Adrenal gland (tissue), 12 donors: Measurements from ENCODE around the gene COQ9. TPM values are rescaled to one million over a fixed set of nuclear protein-coding genes. Genes with fewer than 3 reads are reported as not detected.
A peak's percentile ranks its signal among the peaks of the same experiment; 100 is the strongest.

Experiments
- DNase-seq, 7 donors: peaks; one replicate each; pipeline ENCODE4 v3.0.0-alpha.2; 2019 to 2020
- H3K27ac ChIP-seq, 5 donors: fragments of 200-600 bp; sonication (generic) in 4 of 5; 1 replicate in 3 of 5; 2 replicates in 2 of 5; pipeline versions ENCODE4 v1.5.1 to v1.8.0; 2016 to 2020; ENCODE audit warnings: mild to moderate bottlenecking in 1 of 5
- H3K27me3 ChIP-seq: fragments of 200-600 bp; 2 replicates; pipeline ENCODE4 v1.8.0; 2021
- H3K36me3 ChIP-seq, 2 donors: fragments of 200-600 bp; replicated peaks in 1 of 2; 1 replicate in 1 of 2; 2 replicates in 1 of 2; pipeline versions ENCODE4 v1.5.1 to v1.8.0; 2018 to 2022
- H3K4me1 ChIP-seq, 2 donors: fragments of 200-600 bp; replicated peaks in 1 of 2; 1 replicate in 1 of 2; 2 replicates in 1 of 2; pipeline versions ENCODE4 v1.5.1 to v1.8.0; 2018 to 2021
- H3K4me3 ChIP-seq, 4 donors: fragments of 200-600 bp; sonication (generic) in 3 of 4; one replicate each; pipeline ENCODE4 v1.5.1; 2016 to 2018
- H3K9me3 ChIP-seq, 3 donors: fragments of 200-600 bp; sonication (generic) in 1 of 3; replicated peaks in 1 of 3; 1 replicate in 2 of 3; 2 replicates in 1 of 3; pipeline versions ENCODE4 v1.5.1 to v1.8.0; 2016 to 2021
- POLR2A ChIP-seq, 2 donors: fragments of 450-650 bp; IDR thresholded peaks; one replicate each; pipeline ENCODE4 v1.6.1; 2017; ENCODE audit warnings: antibody characterized with exemption in 2 of 2, mild to moderate bottlenecking in 2 of 2, moderate library complexity in 1 of 2
- WGBS, 4 donors: extraction: QIAGEN DNeasy Blood & Tissue Kit in 2 of 4; methylation state at CpG; one replicate each; pipeline versions ENCODE4 v1.1.5 to v1.1.7; 2013 to 2017; 5-methylcytosine and 5-hydroxymethylcytosine counted together
- intact Hi-C, 2 donors: fragments of 100-400 bp; cut with DNase I; formaldehyde crosslinking; loops; one replicate each; pipeline versions ENCODE4 v1.14.1 to v1.15.0; 2022 to 2023
- polyA plus RNA-seq, 3 donors: library from polyadenylated mRNA; stranded (reverse); fragments of 200-250 nt in 2 of 3; fragments of 350-450 nt in 1 of 3; fragmentation: Illumina TruSeq in 1 of 3; extraction: RNeasy Lipid Tissue Mini Kit (QIAGEN cat#74804) in 1 of 3; gene quantifications; one replicate each; pipeline ENCODE4 v1.2.3, GENCODE V29; 2013 to 2014
- total RNA-seq, 9 donors: library from RNA; depleted of rRNA in 4 of 9; stranded (reverse); fragments of >200 nt in 4 of 9; fragments of 120-200 nt in 1 of 9; fragmentation: NEBNext Ultra II Directional in 1 of 9; extraction: Animal tissue kit (Norgen Biotek cat#: 25700) in 1 of 9; gene quantifications; one replicate each; pipeline versions ENCODE4 v1.1.0 to v1.2.4, GENCODE V29; 2013 to 2023
- TF ChIP-seq, protein P1 (sequence below), 6 experiments: fragments of 450-650 bp in 4 of 6; fragments of 200-600 bp in 2 of 6; sonication (generic) in 1 of 6; IDR thresholded peaks; 1 replicate in 5 of 6; 2 replicates in 1 of 6; pipeline versions ENCODE4 v1.5.1 to v1.8.0; 2016 to 2021; ENCODE audit warnings: antibody characterized with exemption in 6 of 6, mild to moderate bottlenecking in 2 of 6, moderate library complexity in 1 of 6
- donor health status: healthy with polysubstance abuse.
- donor health status: Bipolar disorder and iron deficiency.
- donor health status: DM: yes; HTN: yes; CAD: no.
- donor health status: DM: no; HTN: no; CAD: no.
- donor health status: DM: no; HTN: no; CAD: no.
- donor health status: DM: yes; HTN: yes; CAD: no.

Gene COQ9
- total and polyA plus RNA-seq, 12 donors: 60.9 to 277 (median 88.6) TPM

DNA sequence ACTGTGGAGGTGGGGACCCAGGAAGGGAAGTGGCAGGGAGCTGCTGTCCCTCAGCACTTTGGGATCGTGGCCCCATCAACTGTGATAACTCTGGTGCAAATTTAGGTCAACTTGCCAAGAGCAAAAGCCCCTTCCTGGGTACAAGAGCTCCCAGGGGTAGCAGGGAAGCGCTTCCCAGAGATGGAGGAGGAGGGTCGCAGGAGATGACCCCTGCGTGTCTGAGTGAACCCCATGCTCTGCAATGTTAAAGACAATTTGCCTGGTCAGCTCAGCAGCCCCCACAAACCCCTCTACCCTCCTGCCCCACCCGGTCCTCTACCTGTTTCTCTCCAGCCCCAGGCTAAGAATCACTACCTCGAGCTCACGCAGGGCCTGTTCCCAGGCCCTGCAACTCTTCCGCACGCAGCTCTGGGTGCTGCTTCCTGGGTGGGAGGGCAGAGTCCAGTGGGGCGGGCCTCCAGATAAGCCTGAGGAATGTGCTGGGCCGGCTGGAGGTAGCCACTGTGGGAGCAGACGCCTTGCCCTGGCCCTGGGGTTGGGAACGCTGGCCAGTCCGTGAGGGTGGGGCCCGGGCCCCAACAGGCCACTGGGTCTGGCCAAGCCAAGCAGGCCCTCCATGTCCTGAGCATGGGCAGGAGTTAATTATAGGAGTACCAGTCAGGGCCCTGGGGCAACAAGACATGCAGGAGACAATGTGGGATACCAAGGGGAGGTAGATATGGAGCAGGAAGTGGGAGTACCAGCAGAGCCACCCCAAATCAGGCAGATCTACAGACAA lies 32.9 kb downstream of the COQ9 start:
- WGBS, 4 donors: 58 to 75% (median 63%) methylated on average over 9 to 15 of the region's 15 CpGs
- intact Hi-C loops: loop anchor here in 1 of 2 donors (5.0 kb wide), 1 partner anchor 37 kb away; no protein-coding TSS in a partner anchor

DNA sequence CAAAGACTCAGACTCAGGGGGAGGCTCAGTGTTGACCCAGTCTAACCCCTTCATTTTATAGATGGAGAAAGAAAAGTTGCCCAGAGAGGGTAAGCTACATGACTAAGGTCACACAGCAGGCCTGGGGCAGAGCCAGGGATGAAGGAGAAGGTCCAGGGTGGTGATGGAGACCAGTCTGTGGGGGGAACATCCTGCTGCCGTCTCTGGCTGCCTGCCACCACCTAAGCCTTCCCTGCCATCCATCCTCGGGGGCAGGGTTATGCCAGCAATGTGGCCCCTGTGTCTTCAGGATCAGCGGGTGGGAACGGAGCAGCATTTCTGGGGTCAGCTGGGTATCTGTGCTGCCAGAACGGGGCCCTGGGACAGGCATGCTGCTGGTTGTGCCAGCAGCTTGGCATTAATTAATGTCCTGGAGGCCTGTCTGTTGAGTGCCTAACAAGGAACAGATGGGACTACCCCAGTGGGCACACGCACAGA lies 33.5 kb downstream of the COQ9 start:
- H3K36me3 ChIP-seq: no peaks in the 10 kb centered on the region
- no peak for DNase-seq
- TF ChIP-seq POLR2A (IDR thresholded peaks at IDR 0.05): no peak
- TF ChIP-seq, protein P1, sequence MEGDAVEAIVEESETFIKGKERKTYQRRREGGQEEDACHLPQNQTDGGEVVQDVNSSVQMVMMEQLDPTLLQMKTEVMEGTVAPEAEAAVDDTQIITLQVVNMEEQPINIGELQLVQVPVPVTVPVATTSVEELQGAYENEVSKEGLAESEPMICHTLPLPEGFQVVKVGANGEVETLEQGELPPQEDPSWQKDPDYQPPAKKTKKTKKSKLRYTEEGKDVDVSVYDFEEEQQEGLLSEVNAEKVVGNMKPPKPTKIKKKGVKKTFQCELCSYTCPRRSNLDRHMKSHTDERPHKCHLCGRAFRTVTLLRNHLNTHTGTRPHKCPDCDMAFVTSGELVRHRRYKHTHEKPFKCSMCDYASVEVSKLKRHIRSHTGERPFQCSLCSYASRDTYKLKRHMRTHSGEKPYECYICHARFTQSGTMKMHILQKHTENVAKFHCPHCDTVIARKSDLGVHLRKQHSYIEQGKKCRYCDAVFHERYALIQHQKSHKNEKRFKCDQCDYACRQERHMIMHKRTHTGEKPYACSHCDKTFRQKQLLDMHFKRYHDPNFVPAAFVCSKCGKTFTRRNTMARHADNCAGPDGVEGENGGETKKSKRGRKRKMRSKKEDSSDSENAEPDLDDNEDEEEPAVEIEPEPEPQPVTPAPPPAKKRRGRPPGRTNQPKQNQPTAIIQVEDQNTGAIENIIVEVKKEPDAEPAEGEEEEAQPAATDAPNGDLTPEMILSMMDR (IDR thresholded peaks at IDR 0.05): no peak
- WGBS, 4 donors: 45 to 74% (median 70%) methylated on average over 1 to 6 of the region's 6 CpGs
- no peak overlapping the region for H3K4me3 ChIP-seq
- intact Hi-C loops: no loop called here
- H3K27ac ChIP-seq: peak overlapping the region in 2 of 5 donors; percentile 60 to 85
- no peaks in the 10 kb centered on the region for H3K9me3 ChIP-seq
- H3K4me1 ChIP-seq: peaks cover 0 to 39% of the 10 kb centered on the region in 2 donors
- H3K27me3 ChIP-seq: no peaks in the 10 kb centered on the region

More for the DNA sequence above, 32.9 kb downstream of the COQ9 start:
- Histone ChIP-seq H3K36me3 (no peaks in the 10 kb centered on the region), H3K27me3 (no peaks in the 10 kb centered on the region), H3K27ac (peak overlapping the region in 2 of 5 donors; percentile 60 to 85), H3K9me3 (no peaks in the 10 kb centered on the region), H3K4me3 (peak overlapping the region in 1 of 4 donors; percentile 48), H3K4me1 (peaks cover 0 to 33% of the 10 kb centered on the region in 2 donors)
- TF ChIP-seq, protein P1 (IDR thresholded peaks at IDR 0.05): no peak
- TF ChIP-seq POLR2A (IDR thresholded peaks at IDR 0.05): no peak
- peak in 1 of 7 donors; percentile 46 for DNase-seq

DNA sequence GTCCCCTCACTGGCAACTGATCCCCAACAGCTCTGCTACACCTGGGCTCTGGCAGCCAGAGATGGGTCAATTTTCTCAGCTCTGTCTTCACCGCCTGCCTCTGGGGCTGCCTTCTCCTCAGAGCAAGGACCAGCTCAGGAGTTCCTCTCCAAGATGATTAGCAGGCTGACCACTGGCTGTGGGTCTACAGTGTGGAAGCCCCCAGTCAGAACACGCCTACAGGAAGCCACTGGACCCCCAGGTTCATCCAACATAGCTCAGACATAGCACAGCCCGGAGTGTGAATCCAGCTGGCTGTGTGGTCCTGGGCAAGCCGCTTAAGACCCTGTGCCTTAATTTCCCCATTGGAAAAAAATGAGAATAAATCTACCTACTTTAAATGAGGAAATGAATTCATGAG lies 34.1 kb downstream of the COQ9 start:
- intact Hi-C loops: no loop called here
- Histone ChIP-seq H3K4me1 (peaks cover 0 to 41% of the 10 kb centered on the region in 2 donors), H3K36me3 (no peaks in the 10 kb centered on the region), H3K9me3 (no peaks in the 10 kb centered on the region), H3K4me3 (no peak overlapping the region), H3K27me3 (no peaks in the 10 kb centered on the region), H3K27ac (peak overlapping the region in 1 of 5 donors; percentile 85)
- no peak for TF ChIP-seq POLR2A (IDR thresholded peaks at IDR 0.05)
- TF ChIP-seq, protein P1 (IDR thresholded peaks at IDR 0.05): no peak
- no peak for DNase-seq
- WGBS, 4 donors: 93 to 94% (median 93%) methylated on average over 2 to 4 of the region's 4 CpGs

DNA sequence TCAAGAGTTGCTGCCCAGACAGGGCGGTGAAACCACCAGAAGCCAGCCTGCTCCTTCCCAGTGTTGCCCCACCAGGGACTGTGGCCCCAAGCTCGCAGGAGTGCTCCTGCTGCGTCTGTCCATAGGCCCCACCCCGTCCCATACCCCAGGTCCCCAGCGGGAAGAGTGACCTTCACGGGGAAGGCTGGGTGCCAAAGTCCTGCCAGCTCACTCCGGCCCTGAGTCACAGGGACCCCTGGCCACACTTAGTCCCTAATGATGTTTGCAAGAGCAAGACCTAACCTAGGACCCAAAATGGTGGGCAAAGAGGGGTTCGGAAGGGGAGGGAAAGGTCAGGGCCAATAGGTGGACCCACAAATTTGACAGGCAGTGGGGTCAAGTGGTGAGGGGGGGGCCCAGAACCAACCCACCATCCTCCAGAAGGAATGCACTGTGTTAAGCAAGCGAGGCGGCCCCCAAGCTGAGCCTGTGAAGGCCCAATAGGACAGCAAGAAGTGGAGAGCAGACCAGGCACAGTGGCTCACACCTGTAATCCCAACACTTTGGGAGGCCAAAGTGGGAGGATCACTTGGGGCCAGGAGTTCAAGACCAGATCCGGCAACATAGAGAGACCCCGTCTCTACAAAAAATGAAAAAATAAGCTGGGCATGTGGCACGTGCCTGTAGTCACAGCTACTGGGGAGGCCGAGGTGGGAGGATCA lies 35.7 kb downstream of the COQ9 start:
- Histone ChIP-seq H3K27me3 (no peaks in the 10 kb centered on the region), H3K4me3 (no peak overlapping the region), H3K27ac (no peak overlapping the region), H3K4me1 (peaks cover 4 to 47% of the 10 kb centered on the region in 2 donors), H3K36me3 (no peaks in the 10 kb centered on the region), H3K9me3 (no peaks in the 10 kb centered on the region)
- intact Hi-C loops: no loop called here
- WGBS, 4 donors: 59 to 84% (median 68%) methylated on average over 9 to 14 of the region's 14 CpGs
- TF ChIP-seq POLR2A (IDR thresholded peaks at IDR 0.05): no peak
- TF ChIP-seq, protein P1 (IDR thresholded peaks at IDR 0.05): no peak
- DNase-seq: peak in 5 of 7 donors; percentile 44 to 72 (median 69)
